ENCODE data around the gene TMPRSS13. TPM values are rescaled to one million over a fixed set of nuclear protein-coding genes. Genes with fewer than 3 reads are reported as not detected.

Gene TMPRSS13
- total RNA-seq, 1 donor from 2014 or later: not detected

- DNase-seq (ENCODE audit: low spot score in 2 of 2): peak in 1 of 2 donors; percentile 22
- intact Hi-C loops (cut with DNase I): no loop called here
- no peak for TF ChIP-seq CTCF (IDR thresholded peaks at IDR 0.05)
Observed at GRCh38 chr11:117916956-117917355, 12.2 kb downstream of the TMPRSS13 start.

GRCh38 chr11:117915672-117916235, 13.4 kb downstream of the TMPRSS13 start:
- H3K27ac ChIP-seq: no peak overlapping the region
- peak in 1 of 2 donors; percentile 31 for DNase-seq (ENCODE audit: low spot score in 2 of 2)
- TF ChIP-seq CTCF (IDR thresholded peaks at IDR 0.05): no peak
- H3K9me3 ChIP-seq: no peaks in the 10 kb centered on the region
- H3K4me3 ChIP-seq: no peak overlapping the region
- H3K27me3 ChIP-seq: no peaks in the 10 kb centered on the region
- intact Hi-C loops (cut with DNase I): no loop called here
- H3K36me3 ChIP-seq: no peaks in the 10 kb centered on the region
- no peaks in the 10 kb centered on the region for H3K4me1 ChIP-seq

More at GRCh38 chr11:117916956-117917355, 12.2 kb downstream of the TMPRSS13 start:
- Histone ChIP-seq H3K4me3 (no peak overlapping the region), H3K4me1 (no peaks in the 10 kb centered on the region), H3K36me3 (no peaks in the 10 kb centered on the region), H3K27ac (no peak overlapping the region), H3K9me3 (no peaks in the 10 kb centered on the region), H3K27me3 (no peaks in the 10 kb centered on the region)

GRCh38 chr11:117914991-117915618, 14.1 kb downstream of the TMPRSS13 start:
- Histone ChIP-seq H3K4me3 (no peak overlapping the region), H3K27me3 (no peaks in the 10 kb centered on the region), H3K9me3 (no peaks in the 10 kb centered on the region), H3K27ac (no peak overlapping the region), H3K4me1 (no peaks in the 10 kb centered on the region), H3K36me3 (no peaks in the 10 kb centered on the region)
- intact Hi-C loops (cut with DNase I): no loop called here
- peak in 1 of 2 donors; percentile 39 for DNase-seq (ENCODE audit: low spot score in 2 of 2)
- TF ChIP-seq CTCF (IDR thresholded peaks at IDR 0.05): no peak

- no peaks in the 10 kb centered on the region for H3K9me3 ChIP-seq
- TF ChIP-seq CTCF (IDR thresholded peaks at IDR 0.05): no peak
- intact Hi-C loops (cut with DNase I): no loop called here
- no peak overlapping the region for H3K4me3 ChIP-seq
- no peak overlapping the region for H3K27ac ChIP-seq
- peak in 1 of 2 donors; percentile 19 for DNase-seq (ENCODE audit: low spot score in 2 of 2)
- H3K27me3 ChIP-seq: no peaks in the 10 kb centered on the region
- no peaks in the 10 kb centered on the region for H3K4me1 ChIP-seq
- no peaks in the 10 kb centered on the region for H3K36me3 ChIP-seq
Observed at GRCh38 chr11:117914398-117914761, 14.8 kb downstream of the TMPRSS13 start.

GRCh38 chr11:117913736-117914397, 15.3 kb downstream of the TMPRSS13 start:
- Histone ChIP-seq H3K27me3 (no peaks in the 10 kb centered on the region), H3K4me3 (no peak overlapping the region), H3K27ac (no peak overlapping the region), H3K4me1 (no peaks in the 10 kb centered on the region), H3K9me3 (no peaks in the 10 kb centered on the region), H3K36me3 (no peaks in the 10 kb centered on the region)
- peak in 1 of 2 donors; percentile 19 for DNase-seq (ENCODE audit: low spot score in 2 of 2)
- intact Hi-C loops (cut with DNase I): no loop called here
- no peak for TF ChIP-seq CTCF (IDR thresholded peaks at IDR 0.05)
